GM10266 (cell line): ENCODE results near the gene TSPAN32.

ENCODE experiments used
- DNase-seq: peaks from one replicate; pipeline ENCODE4 v3.0.0; 2012; ENCODE audit errors: extremely low spot score
- CTCF ChIP-seq: IDR thresholded peaks from 2 replicates; pipeline ENCODE4 v1.5.1; 2012; ENCODE audit warnings: mild to moderate bottlenecking, low read depth; ENCODE audit not compliant: control insufficient read depth, insufficient read depth; ENCODE audit errors: missing control alignments

Gene TSPAN32

GRCh38 chr11:2293984-2294925 is 7.6 kb upstream of the TSPAN32 start:
- no peak for TF ChIP-seq CTCF
- no peak for DNase-seq

GRCh38 chr11:2294926-2295290 is 6.9 kb upstream of the TSPAN32 start:
- DNase-seq = no peak
- TF ChIP-seq CTCF = no peak

GRCh38 chr11:2295971-2296912 is 5.6 kb upstream of the TSPAN32 start:
- no peak for TF ChIP-seq CTCF
- no peak for DNase-seq

- no peak for DNase-seq
- no peak for TF ChIP-seq CTCF
Observed at GRCh38 chr11:2296913-2297622, 4.7 kb upstream of the TSPAN32 start.

GRCh38 chr11:2297623-2298030 is 4.2 kb upstream of the TSPAN32 start:
- no peak for TF ChIP-seq CTCF
- DNase-seq = no peak

- TF ChIP-seq CTCF = no peak
- DNase-seq = no peak
Observed at GRCh38 chr11:2298131-2298794, 3.5 kb upstream of the TSPAN32 start.
